Chondrocyte (in vitro differentiated cells): Measurements from ENCODE around the gene MMS19. TPM values are rescaled to one million over a fixed set of nuclear protein-coding genes. Genes with fewer than 3 reads are reported as not detected.
"Not testable (repeated sequence)": the region's sequence is repeated elsewhere in the genome, so short reads cannot be mapped to it uniquely, and the experiment has no call there.

Source experiments
- DNase-seq: peaks from one replicate; pipeline ENCODE4 v3.0.0; 2021; ENCODE audit warnings: mixed read lengths, low spot score
- H3K27ac Mint-ChIP-seq: one replicate; pipeline ENCODE4 v1.8.0; 2021; ENCODE audit warnings: mild to moderate bottlenecking, moderate library complexity, mixed read lengths; ENCODE audit not compliant: unreplicated experiment
- H3K27me3 Mint-ChIP-seq: 2 replicates; pipeline ENCODE4 v1.8.0; 2021; ENCODE audit warnings: low read depth, mixed read lengths
- H3K36me3 Mint-ChIP-seq: 2 replicates; pipeline ENCODE4 v1.8.0; 2021; ENCODE audit warnings: low read depth, mixed read lengths
- H3K4me1 Mint-ChIP-seq: 2 replicates; pipeline ENCODE4 v1.8.0; 2021; ENCODE audit warnings: low read depth, mild to moderate bottlenecking, mixed read lengths
- H3K4me3 Mint-ChIP-seq: one replicate; pipeline ENCODE4 v1.8.0; 2021; ENCODE audit warnings: mild to moderate bottlenecking, moderate library complexity, mixed read lengths; ENCODE audit not compliant: unreplicated experiment
- H3K9me3 Mint-ChIP-seq: 2 replicates; pipeline ENCODE4 v1.8.0; 2021; ENCODE audit warnings: low read depth, mixed read lengths
- total RNA-seq: library from RNA; stranded (reverse); gene quantifications from 3 replicates; pipeline ENCODE4 v1.2.1, GENCODE V29; 2021
- TF ChIP-seq, protein P1 (sequence below): fragments of 200-600 bp; sonication (generic); IDR thresholded peaks from 2 replicates; pipeline ENCODE4 v1.5.0; 2021; ENCODE audit warnings: antibody characterized with exemption, mild to moderate bottlenecking, moderate library complexity

Gene MMS19
- total RNA-seq, 1 donor from 2014 or later: 63.4 TPM

DNA sequence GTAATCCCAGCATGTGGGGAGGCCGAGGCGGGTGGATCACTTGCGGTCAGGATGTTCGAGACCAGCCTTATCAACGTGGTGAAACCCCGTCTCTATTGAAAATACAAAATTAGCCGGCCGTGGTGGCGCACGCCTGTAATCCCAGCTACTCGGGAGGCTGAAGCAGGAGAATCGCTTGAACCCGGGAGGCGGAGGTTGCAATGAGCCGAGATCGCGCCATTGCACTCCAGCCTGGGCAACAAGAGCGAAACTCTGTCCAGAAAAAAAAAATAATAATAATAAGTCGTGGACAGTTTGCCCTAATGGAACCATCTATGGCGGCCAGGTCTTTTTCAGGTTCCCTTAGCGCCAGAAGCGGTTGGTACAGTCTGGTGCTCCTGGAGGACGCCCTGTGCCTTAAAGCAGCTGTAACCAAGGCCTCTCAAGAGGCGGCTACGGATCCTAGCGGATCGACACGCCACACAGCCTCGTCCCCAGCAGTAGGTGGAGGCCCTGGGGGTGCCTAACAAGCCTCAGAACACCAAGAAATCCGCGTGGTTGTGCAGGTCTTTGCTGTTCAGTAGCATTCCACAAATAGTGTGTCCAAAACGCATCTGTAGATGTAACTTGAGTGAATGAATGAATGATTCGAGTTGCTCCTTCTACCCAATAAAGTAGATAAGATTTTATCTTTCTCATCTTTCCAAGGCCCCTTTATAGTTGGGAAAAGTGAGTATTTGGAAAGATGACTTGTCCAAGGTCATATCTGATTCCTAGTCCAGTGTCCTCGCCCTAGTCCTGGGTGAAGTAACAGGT, 71.2 kb downstream of the MMS19 start:
- H3K9me3 Mint-ChIP-seq: no peaks in the 10 kb centered on the region
- TF ChIP-seq, protein P1, sequence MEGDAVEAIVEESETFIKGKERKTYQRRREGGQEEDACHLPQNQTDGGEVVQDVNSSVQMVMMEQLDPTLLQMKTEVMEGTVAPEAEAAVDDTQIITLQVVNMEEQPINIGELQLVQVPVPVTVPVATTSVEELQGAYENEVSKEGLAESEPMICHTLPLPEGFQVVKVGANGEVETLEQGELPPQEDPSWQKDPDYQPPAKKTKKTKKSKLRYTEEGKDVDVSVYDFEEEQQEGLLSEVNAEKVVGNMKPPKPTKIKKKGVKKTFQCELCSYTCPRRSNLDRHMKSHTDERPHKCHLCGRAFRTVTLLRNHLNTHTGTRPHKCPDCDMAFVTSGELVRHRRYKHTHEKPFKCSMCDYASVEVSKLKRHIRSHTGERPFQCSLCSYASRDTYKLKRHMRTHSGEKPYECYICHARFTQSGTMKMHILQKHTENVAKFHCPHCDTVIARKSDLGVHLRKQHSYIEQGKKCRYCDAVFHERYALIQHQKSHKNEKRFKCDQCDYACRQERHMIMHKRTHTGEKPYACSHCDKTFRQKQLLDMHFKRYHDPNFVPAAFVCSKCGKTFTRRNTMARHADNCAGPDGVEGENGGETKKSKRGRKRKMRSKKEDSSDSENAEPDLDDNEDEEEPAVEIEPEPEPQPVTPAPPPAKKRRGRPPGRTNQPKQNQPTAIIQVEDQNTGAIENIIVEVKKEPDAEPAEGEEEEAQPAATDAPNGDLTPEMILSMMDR: no peak
- H3K36me3 Mint-ChIP-seq: peaks cover 14% of the 10 kb centered on the region
- H3K4me3 Mint-ChIP-seq: peak overlapping the region; percentile 82
- DNase-seq: no peak
- peak overlapping the region; percentile 94 for H3K27ac Mint-ChIP-seq
- no peaks in the 10 kb centered on the region for H3K27me3 Mint-ChIP-seq
- peaks cover 29% of the 10 kb centered on the region for H3K4me1 Mint-ChIP-seq

DNA sequence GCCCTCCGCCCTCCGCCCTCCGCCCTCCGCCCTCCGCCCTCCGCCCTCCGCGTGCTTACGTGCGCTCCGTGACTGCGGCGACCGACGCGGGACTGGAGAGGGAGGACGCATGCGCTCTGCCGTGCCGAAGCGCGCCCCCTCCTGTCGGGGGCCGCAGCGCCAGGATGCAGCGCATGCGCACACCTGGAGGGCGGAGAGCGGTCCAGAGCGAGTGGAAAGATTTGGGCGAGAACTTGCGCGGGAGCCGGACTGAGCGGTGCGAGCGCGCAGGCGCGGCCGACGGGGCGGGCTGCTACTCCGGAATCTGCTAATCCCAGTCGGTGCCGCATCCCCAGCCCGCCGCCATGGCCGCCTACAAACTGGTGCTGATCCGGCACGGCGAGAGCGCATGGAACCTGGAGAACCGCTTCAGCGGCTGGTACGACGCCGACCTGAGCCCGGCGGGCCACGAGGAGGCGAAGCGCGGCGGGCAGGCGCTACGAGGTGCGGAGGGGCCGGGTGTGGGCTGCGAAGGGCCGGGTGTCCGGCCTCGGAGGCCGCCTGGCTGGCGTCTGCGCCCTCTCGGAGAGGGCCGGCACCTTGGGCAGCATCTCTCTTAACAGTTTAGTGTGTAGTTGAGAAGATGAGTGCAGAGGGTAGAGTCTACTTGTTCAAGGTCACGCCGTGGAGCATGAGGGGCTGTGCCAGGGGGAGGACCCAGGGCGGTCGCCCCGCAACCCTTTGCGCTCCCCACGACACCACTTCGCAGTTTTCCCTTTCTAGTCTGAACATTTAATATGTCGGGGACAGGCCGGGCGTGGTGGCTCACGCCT, 72.1 kb downstream of the MMS19 start, which contains the start of gene PGAM1:
Gene PGAM1 (plus strand): TSS at position 228 of the 812 bp plus-strand sequence. CDS start 117 bp downstream, at position 345.
- Mint-ChIP-seq H3K27ac (peak within 1 kb of the TSS; percentile 94), H3K9me3 (no peaks in the 10 kb centered on the region), H3K4me1 (peaks cover 29% of the 10 kb centered on the region), H3K4me3 (peak within 1 kb of the TSS; percentile 82), H3K27me3 (no peaks in the 10 kb centered on the region), H3K36me3 (peaks cover 8% of the 10 kb centered on the region)
- peak; percentile 96 for DNase-seq
- TF ChIP-seq, protein P1: peak; percentile 81

DNA sequence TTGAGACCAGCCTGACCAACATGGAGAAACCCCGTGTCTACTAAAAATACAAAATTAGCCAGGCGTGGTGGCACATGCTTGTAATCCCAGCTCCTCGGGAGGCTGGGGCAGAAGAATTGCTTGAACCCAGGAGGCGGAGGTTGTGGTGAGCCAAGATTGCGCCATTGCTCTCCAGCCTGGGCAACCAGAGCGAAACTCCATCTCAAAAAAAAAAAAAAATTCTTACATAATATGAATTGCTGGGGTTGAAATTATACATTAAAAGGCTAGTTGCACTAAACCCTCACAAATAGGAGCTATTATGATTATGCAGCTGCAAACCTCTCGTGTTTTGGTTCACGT, 74.5 kb downstream of the MMS19 start:
- not testable (repeated sequence) for H3K27ac Mint-ChIP-seq, H3K4me3 Mint-ChIP-seq, DNase-seq, H3K9me3 Mint-ChIP-seq, H3K36me3 Mint-ChIP-seq, H3K27me3 Mint-ChIP-seq
- H3K4me1 Mint-ChIP-seq: peaks cover 21% of the 10 kb centered on the region

DNA sequence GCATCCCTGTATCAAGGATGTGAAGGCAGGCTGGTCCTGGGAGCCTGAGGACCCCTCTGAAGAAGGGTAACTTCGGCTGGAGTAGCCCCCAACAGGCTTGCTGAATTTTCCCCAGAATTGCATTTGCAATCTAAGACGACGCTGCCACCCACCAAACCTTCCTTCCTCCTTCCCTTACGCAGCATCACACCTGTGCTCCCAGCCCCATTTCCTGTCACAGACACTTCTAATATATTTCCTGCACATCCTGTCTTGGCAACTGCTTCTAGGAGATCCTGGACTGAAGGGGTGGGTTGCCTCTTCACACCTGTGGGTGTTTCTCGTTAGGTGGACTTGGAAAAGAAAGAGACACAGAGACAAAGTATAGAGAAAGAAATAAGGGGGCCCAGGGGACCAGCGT, 81.7 kb downstream of the MMS19 start:
- TF ChIP-seq, protein P1: no peak
- H3K36me3 Mint-ChIP-seq: no peaks in the 10 kb centered on the region
- H3K27ac Mint-ChIP-seq: no peak overlapping the region
- H3K9me3 Mint-ChIP-seq: no peaks in the 10 kb centered on the region
- peaks cover 5% of the 10 kb centered on the region for H3K4me1 Mint-ChIP-seq
- H3K27me3 Mint-ChIP-seq: no peaks in the 10 kb centered on the region
- H3K4me3 Mint-ChIP-seq: no peak overlapping the region
- DNase-seq: no peak

DNA sequence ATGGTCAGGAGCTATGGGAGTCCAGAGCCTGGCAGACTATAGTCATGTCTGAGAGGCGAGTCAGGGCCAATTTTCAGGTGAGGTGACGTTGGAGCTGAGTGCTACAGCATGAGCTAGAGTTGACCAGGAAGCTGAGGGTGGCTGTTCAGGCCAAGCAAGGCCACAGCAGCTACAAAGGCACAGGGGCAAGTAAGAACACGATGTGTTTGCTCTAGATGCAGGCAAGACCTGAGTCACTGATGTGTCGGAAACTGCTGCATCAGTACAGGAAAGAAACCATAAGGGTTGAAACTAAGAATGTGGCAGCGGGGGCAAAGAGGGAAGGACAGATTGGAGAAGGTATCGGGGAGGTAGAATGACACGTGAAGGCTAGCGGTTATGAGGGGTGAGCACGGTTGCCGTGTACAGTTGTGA, 85.3 kb downstream of the MMS19 start:
- H3K4me3 Mint-ChIP-seq: no peak overlapping the region
- H3K4me1 Mint-ChIP-seq: peaks cover 5% of the 10 kb centered on the region
- no peaks in the 10 kb centered on the region for H3K9me3 Mint-ChIP-seq
- H3K27me3 Mint-ChIP-seq: no peaks in the 10 kb centered on the region
- TF ChIP-seq, protein P1: no peak
- no peak overlapping the region for H3K27ac Mint-ChIP-seq
- DNase-seq: no peak
- no peaks in the 10 kb centered on the region for H3K36me3 Mint-ChIP-seq
